ENCODE results near the gene TMEM74B. TPM values are rescaled to one million over a fixed set of nuclear protein-coding genes. Genes with fewer than 3 reads are reported as not detected.
"Not testable (repeated sequence)": the region's sequence is repeated elsewhere in the genome, so short reads cannot be mapped to it uniquely, and the experiment has no call there.

Gene TMEM74B
- total RNA-seq, 1 experiment from 2014 or later, result 4.1 TPM

DNA sequence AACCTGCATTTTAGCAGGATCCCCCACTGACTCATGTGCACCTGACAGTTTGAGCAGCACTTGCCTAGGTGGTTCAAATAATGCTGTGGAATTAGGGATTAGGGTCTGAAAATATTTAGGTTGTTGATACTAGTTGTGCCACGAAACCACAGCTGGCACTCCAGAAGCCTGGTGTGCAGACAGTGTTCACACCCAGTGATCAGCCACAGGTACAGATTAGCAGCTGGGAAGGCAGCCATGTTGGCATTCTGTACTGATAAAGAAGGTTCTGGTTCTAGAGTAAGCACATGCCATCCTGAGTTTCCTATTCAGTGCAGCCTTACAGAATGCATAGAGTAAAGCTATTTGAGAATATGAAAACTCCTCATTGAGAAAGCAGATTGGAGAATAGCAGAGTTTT lies 30.1 kb downstream of the TMEM74B start:
- no peak overlapping the region for H3K4me3 ChIP-seq (ENCODE audit: insufficient read depth, low read depth, low read length)
- DNase-seq, result no peak
- H3K36me3 ChIP-seq (replicated peaks; ENCODE audit: control insufficient read depth, insufficient read depth, low read length), result no peaks in the 10 kb centered on the region; the same call in none of the 2 replicates
- no peaks in the 10 kb centered on the region for H3K27me3 ChIP-seq (ENCODE audit: control insufficient read depth, insufficient read depth, low read length)

DNA sequence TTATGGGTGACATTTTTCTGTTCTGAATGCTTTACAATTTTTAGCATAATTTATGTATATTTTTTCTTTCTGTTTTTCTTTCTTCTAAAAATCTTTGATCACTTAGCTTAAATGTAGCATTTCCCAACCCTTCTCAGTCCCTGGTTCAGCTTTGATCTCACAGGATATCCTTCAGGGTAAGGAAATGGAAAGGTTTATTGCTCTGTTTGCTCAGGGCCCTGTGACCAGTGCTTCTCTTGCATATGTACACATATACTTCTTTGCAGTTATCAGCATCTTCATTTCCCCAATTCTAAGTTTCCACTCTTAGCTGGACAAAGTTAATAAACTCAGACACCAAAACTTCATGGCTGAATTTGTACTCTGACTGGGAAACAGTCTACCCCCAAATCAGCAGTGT lies 30.6 kb downstream of the TMEM74B start:
- DNase-seq, result no peak

DNA sequence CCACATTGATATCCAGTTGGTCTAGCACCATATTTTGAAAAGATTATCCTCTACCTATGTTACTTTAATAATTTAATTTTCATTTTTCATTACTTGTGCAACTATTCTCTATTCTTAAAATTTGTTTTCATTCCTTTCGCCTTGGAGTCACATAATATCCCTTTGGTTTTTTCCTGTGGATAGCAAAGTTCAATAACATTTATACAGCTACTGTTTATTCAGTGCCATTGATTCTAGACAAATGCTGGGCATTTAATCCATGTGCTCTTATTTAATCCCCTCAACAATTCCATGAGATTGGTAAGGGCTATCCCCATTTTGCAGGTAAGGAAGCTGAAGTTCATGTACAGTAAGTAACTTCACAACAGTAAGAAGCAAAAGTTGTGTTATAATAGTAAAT lies 33.8 kb downstream of the TMEM74B start:
- H3K4me3 ChIP-seq (ENCODE audit: insufficient read depth, low read depth, low read length), result no peak overlapping the region
- H3K36me3 ChIP-seq (replicated peaks; ENCODE audit: control insufficient read depth, insufficient read depth, low read length), result peaks cover 8% of the 10 kb centered on the region
- DNase-seq, result no peak
- no peaks in the 10 kb centered on the region for H3K27me3 ChIP-seq (ENCODE audit: control insufficient read depth, insufficient read depth, low read length)

More for the DNA sequence above, 30.6 kb downstream of the TMEM74B start:
- no peaks in the 10 kb centered on the region; the same call in none of the 2 replicates for H3K36me3 ChIP-seq (replicated peaks; ENCODE audit: control insufficient read depth, insufficient read depth, low read length)
- no peaks in the 10 kb centered on the region for H3K27me3 ChIP-seq (ENCODE audit: control insufficient read depth, insufficient read depth, low read length)
- H3K4me3 ChIP-seq (ENCODE audit: insufficient read depth, low read depth, low read length), result no peak overlapping the region

DNA sequence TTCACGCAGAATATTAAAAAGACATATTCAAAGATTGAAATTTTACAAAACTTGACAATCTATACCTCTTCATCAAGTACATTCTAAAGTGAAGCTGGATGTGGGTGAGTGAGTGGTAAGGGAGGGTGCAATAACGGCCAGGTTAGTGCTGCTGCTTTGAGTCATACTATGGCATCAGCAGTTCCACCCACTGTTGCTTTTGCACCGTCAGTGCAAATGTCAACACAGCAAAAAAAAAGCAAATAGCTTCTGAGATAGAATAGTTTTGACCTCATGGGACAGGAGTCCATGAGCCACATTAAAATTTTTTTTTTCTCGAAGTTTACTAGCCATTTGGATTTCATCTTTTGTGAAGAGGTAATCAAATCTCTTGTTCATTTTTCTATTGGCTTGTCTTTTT lies 34.6 kb downstream of the TMEM74B start:
- no peak for DNase-seq
- H3K4me3 ChIP-seq (ENCODE audit: insufficient read depth, low read depth, low read length), result no peak overlapping the region
- H3K36me3 ChIP-seq (replicated peaks; ENCODE audit: control insufficient read depth, insufficient read depth, low read length), result peaks cover 9% of the 10 kb centered on the region
- no peaks in the 10 kb centered on the region for H3K27me3 ChIP-seq (ENCODE audit: control insufficient read depth, insufficient read depth, low read length)

DNA sequence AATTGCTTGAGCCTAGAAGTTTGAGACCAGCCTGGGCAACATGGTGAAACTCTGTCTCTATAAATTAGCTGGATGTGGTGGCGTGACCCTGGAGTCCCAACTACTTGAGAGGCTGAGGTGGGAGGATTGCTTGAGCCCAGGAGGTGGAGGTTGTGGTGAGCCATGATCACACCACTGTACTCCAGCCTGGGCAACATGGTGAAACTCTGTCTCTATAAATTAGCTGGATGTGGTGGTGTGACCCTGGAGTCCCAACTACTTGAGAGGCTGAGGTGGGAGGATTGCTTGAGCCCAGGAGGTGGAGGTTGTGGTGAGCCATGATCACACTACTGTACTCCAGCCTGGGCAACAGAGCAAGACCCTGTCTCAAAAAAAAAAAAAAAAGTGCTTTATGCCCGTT lies 35.0 kb downstream of the TMEM74B start:
- not testable (repeated sequence) for H3K36me3 ChIP-seq (replicated peaks; ENCODE audit: control insufficient read depth, insufficient read depth, low read length); DNase-seq; H3K4me3 ChIP-seq (ENCODE audit: insufficient read depth, low read depth, low read length); H3K27me3 ChIP-seq (ENCODE audit: control insufficient read depth, insufficient read depth, low read length)

DNA sequence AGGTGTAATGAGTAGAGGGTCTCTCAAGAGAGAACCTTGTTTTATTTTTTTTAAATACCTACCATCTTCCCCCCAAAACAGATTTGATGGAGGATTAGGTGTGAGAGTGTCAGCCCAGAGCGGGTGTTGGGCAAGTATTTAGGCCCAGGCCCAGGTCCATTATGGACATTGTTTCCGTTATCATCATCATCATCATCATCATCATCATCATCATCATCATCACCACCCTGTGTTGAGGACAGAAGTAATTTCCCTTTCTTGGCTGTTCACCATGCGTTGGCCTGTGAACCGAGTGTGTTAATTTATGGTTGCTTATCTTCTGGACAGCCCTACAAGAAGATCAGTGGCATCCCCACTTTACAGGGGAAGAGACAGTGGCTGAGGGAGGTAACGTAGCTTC lies 37.8 kb downstream of the TMEM74B start:
- H3K4me3 ChIP-seq (ENCODE audit: insufficient read depth, low read depth, low read length), result no peak overlapping the region
- no peaks in the 10 kb centered on the region for H3K27me3 ChIP-seq (ENCODE audit: control insufficient read depth, insufficient read depth, low read length)
- DNase-seq, result no peak
- H3K36me3 ChIP-seq (replicated peaks; ENCODE audit: control insufficient read depth, insufficient read depth, low read length), result peaks cover 9% of the 10 kb centered on the region

DNA sequence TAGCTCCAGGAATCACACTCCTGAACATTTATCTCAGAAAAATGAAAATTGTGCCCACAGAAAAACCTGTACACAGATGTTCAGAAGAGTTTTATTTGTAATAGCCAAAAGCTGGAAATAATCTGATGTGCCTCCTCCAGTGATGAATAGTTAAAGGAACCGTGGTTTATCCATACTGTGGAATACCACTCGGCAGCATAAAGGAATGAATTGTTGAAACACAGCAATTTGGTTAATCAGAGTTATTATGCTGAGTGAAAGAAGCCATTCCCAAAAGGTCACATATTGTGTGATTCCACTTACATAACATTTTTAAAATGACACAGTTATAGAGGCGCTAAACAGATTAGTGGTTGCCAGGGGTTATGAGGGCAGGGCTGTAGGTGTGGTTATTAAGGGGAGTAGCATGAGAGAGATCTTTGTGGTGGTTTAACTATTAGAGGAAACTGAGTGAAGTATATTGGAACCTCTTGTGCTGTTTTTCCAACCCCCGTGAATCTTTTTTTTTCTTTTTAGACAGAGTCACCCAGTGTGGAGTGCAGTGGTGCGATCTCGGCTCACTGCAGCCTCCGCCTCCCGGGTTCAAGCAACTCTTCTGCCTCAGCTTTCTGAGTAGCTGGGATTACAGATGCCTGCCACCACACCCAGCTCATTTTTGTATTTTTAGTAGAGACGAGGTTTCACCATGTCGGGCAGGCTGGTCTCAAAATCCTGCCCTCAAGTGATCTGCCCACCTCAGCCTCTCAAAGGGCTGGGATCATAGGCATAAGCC lies 40.2 kb downstream of the TMEM74B start:
- peaks cover 9% of the 10 kb centered on the region for H3K36me3 ChIP-seq (replicated peaks; ENCODE audit: control insufficient read depth, insufficient read depth, low read length)

DNA sequence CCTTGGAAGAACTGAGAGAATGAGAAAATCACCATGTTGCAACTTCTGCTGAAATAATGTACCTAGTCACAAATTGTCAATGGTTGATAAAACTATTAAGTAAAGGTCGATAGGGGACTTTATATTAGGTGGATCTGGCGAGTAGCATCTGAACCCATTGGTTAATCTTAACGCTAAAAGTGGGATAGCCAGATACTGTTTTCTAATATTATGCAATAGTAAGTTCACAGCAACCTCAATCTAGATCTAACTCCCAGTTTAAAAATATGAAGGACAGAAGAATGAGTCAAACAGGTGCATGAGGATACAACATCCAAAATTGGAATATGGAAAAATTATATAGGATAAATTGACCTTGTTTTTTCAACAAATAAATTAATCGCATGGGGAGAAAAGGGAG lies 47.5 kb downstream of the TMEM74B start:
- Histone ChIP-seq H3K4me3 (ENCODE audit: insufficient read depth, low read depth, low read length) (no peak overlapping the region), H3K27me3 (ENCODE audit: control insufficient read depth, insufficient read depth, low read length) (no peaks in the 10 kb centered on the region), H3K36me3 (replicated peaks; ENCODE audit: control insufficient read depth, insufficient read depth, low read length) (peaks cover 15% of the 10 kb centered on the region)
- DNase-seq, result no peak

More for the DNA sequence above, 40.2 kb downstream of the TMEM74B start:
- DNase-seq, result no peak
- H3K27me3 ChIP-seq (ENCODE audit: control insufficient read depth, insufficient read depth, low read length), result no peaks in the 10 kb centered on the region
- no peak overlapping the region for H3K4me3 ChIP-seq (ENCODE audit: insufficient read depth, low read depth, low read length)

DNA sequence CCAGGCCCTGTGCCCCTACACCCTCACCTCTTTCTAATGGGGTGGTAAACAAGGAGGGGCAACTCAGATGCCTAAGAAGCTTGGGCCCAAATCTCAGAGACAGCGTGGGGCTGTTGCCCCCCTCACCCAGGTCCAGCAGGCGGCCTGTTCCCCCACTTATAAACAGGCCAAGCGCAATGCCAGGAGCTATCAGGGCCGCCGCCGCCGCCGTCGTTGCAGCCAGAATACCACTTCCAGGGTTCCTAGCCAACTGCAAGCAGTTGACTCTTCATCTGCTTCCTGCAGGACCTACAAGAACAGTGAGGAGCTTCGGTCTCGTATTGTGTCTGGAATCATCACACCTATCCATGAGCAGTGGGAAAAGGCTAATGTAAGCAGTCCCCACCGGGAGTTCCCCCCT lies 49.9 kb downstream of the TMEM74B start:
- no peak overlapping the region for H3K4me3 ChIP-seq (ENCODE audit: insufficient read depth, low read depth, low read length)
- no peaks in the 10 kb centered on the region for H3K27me3 ChIP-seq (ENCODE audit: control insufficient read depth, insufficient read depth, low read length)
- DNase-seq, result no peak
- peaks cover 20% of the 10 kb centered on the region for H3K36me3 ChIP-seq (replicated peaks; ENCODE audit: control insufficient read depth, insufficient read depth, low read length)

DNA sequence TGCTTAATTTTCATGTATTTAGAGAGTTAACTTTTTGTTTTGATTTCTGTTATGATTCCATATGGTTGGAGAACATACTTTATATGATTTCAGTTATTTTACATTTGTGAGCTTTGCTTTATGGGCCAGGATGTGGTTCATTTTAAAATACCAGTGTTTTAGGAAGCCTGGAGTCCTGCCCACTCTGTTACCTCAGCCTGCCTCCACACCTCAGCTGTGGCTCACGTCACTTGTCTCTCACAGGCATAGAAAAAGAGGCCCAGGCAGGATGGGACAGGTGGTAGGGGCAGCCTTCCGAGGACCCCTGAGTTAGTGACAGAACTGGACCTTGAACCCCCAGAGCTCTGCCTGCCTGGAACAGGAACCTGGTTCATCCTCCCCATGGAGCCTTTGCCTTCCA lies 50.4 kb downstream of the TMEM74B start:
- H3K36me3 ChIP-seq (replicated peaks; ENCODE audit: control insufficient read depth, insufficient read depth, low read length), result peaks cover 20% of the 10 kb centered on the region
- no peak overlapping the region for H3K4me3 ChIP-seq (ENCODE audit: insufficient read depth, low read depth, low read length)
- DNase-seq, result no peak
- no peaks in the 10 kb centered on the region for H3K27me3 ChIP-seq (ENCODE audit: control insufficient read depth, insufficient read depth, low read length)

DNA sequence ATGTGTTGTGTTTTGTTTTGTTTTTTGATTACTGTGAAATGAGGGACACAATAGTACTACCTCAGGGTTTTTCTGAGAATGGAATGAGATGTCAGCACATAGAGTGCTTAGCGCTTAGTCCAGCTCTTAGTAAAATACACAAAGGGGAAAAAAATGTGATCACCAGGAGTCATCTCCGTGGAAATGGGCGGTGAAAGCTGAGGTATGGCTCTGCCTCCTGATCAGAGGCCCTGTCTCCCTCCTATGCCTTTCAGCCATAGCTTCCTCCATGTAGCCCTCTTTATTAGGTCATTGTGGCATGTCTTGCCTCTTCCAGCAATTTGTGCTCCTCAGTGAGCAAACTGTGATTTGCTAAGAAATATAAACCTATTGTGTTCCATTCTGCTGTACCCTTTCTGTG lies 53.4 kb downstream of the TMEM74B start:
- peaks cover 30% of the 10 kb centered on the region for H3K36me3 ChIP-seq (replicated peaks; ENCODE audit: control insufficient read depth, insufficient read depth, low read length)

DNA sequence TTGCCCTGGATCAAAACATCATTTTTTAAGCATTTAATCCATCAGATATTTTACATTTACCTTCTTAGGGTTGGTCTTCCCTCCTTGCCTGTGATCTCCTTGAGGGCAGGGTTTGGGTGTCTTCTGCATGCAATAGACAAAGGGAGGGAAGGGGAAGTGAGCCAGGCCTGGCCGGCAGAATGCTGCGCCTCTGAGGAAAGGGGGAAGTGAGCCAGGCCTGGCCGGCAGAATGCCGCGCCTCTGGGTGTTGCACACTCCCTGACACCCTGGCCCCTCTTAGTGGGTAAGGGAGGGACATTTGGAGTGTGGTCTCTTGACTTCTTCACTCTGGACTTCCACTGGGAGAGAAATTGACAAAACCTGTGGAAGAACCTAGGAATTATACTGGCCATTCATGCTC lies 53.9 kb downstream of the TMEM74B start:
- peaks cover 31% of the 10 kb centered on the region for H3K36me3 ChIP-seq (replicated peaks; ENCODE audit: control insufficient read depth, insufficient read depth, low read length)
- DNase-seq, result no peak
- no peak overlapping the region for H3K4me3 ChIP-seq (ENCODE audit: insufficient read depth, low read depth, low read length)
- H3K27me3 ChIP-seq (ENCODE audit: control insufficient read depth, insufficient read depth, low read length), result no peaks in the 10 kb centered on the region

More for the DNA sequence above, 53.4 kb downstream of the TMEM74B start:
- H3K4me3 ChIP-seq (ENCODE audit: insufficient read depth, low read depth, low read length), result no peak overlapping the region
- no peaks in the 10 kb centered on the region for H3K27me3 ChIP-seq (ENCODE audit: control insufficient read depth, insufficient read depth, low read length)
- DNase-seq, result no peak

Other genes with a start within 250 kb of the TMEM74B start
- 0.35 and 1.4 TPM in 2 replicates for gene RSPO4, start 182.7 kb downstream of the TMEM74B start, total RNA-seq (2014; rRNA removed; shearing (Covaris generic))
- gene PSMF1, start 66.4 kb downstream of the TMEM74B start, total RNA-seq (2014; rRNA removed; shearing (Covaris generic)), result 33.7 and 36.8 TPM in 2 replicates
- gene C20orf202, start 18.5 kb upstream of the TMEM74B start, total RNA-seq (2014; rRNA removed; shearing (Covaris generic)), result 0.26 TPM in 1 of 2 replicates, not detected in the other
- gene RAD21L1, start 41.1 kb upstream of the TMEM74B start, total RNA-seq (2014; rRNA removed; shearing (Covaris generic)), result not detected in 2 replicates
- 2.6 and 4.0 TPM in 2 replicates for gene SNPH, start 81.3 kb upstream of the TMEM74B start, total RNA-seq (2014; rRNA removed; shearing (Covaris generic))
- gene SDCBP2, start 144.2 kb upstream of the TMEM74B start, total RNA-seq (2014; rRNA removed; shearing (Covaris generic)), result 1.1 and 1.9 TPM in 2 replicates
- gene FKBP1A, start 208.1 kb upstream of the TMEM74B start, total RNA-seq (2014; rRNA removed; shearing (Covaris generic)), result 132 and 136 TPM in 2 replicates